KG1 (cell line): ENCODE data around the gene TMEM131L.
"Not testable (repeated sequence)": the region's sequence is repeated elsewhere in the genome, so short reads cannot be mapped to it uniquely, and the experiment has no call there.

Experiments used
- DNase-seq: peaks from one replicate; lab custom pipeline; 2025; lab: John Stamatoyannopoulos, UW

TMEM131L gene

GRCh38 chr4:153546280-153546679 is 80.1 kb downstream of the TMEM131L start:
- DNase-seq, result no peak

- DNase-seq, result no peak
These were observed 81.4 kb downstream of the TMEM131L start for GRCh38 chr4:153547520-153547919.

GRCh38 chr4:153548907-153549306 is 82.7 kb downstream of the TMEM131L start:
- DNase-seq, result not testable (repeated sequence)

GRCh38 chr4:153549405-153549804 is 83.2 kb downstream of the TMEM131L start:
- DNase-seq, result no peak

GRCh38 chr4:153553155-153553818 is 87.1 kb downstream of the TMEM131L start:
- no peak for DNase-seq

- DNase-seq, result no peak
These were observed 87.6 kb downstream of the TMEM131L start for GRCh38 chr4:153553819-153554170.

GRCh38 chr4:153555730-153556434 is 89.7 kb downstream of the TMEM131L start:
- DNase-seq, result no peak

- DNase-seq, result no peak
These were observed 90.3 kb downstream of the TMEM131L start for GRCh38 chr4:153556435-153556815.

- DNase-seq, result no peak
These were observed 94.7 kb downstream of the TMEM131L start for GRCh38 chr4:153560908-153561307.

- DNase-seq, result no peak
These were observed 98.7 kb downstream of the TMEM131L start for GRCh38 chr4:153564630-153565525.

GRCh38 chr4:153566631-153567150 is 100.5 kb downstream of the TMEM131L start:
- DNase-seq, result no peak

- DNase-seq, result not testable (repeated sequence)
These were observed 101.5 kb downstream of the TMEM131L start for GRCh38 chr4:153567660-153568059.

- DNase-seq, result no peak
These were observed 104.2 kb downstream of the TMEM131L start for GRCh38 chr4:153570228-153570973.

GRCh38 chr4:153571006-153571545 is 104.9 kb downstream of the TMEM131L start:
- no peak for DNase-seq

- DNase-seq, result no peak
These were observed 106.4 kb downstream of the TMEM131L start for GRCh38 chr4:153572609-153573008.

GRCh38 chr4:153573221-153573620 is 107.1 kb downstream of the TMEM131L start:
- DNase-seq, result no peak

- DNase-seq, result no peak
These were observed 108.0 kb downstream of the TMEM131L start for GRCh38 chr4:153573881-153574802.

GRCh38 chr4:153576443-153576774 is 110.2 kb downstream of the TMEM131L start:
- DNase-seq, result no peak

- no peak for DNase-seq
These were observed 110.9 kb downstream of the TMEM131L start for GRCh38 chr4:153577053-153577452.

GRCh38 chr4:153579410-153579809 is 113.2 kb downstream of the TMEM131L start:
- no peak for DNase-seq

GRCh38 chr4:153579872-153580271 is 113.7 kb downstream of the TMEM131L start:
- DNase-seq, result no peak
